ENCODE results near the gene LTBP4. TPM values are rescaled to one million over a fixed set of nuclear protein-coding genes. Genes with fewer than 3 reads are reported as not detected.

Gene LTBP4
- total and polyA plus RNA-seq, 2 of the 13 experiments (the other 11 are each of a cell fraction or from before 2014, with no cell fraction given): 0.86 to 2.3 TPM

GRCh38 chr19:40603389-40604170 lies 2.4 kb downstream of the LTBP4 start (continued):
- peak; percentile 86 for TF ChIP-seq ISL2 (CRISPR knock-in tag; IDR thresholded peaks at IDR 0.05)
- peak; percentile 52 to 74; a peak in 2 of 4 replicates for TF ChIP-seq EP300 (IDR thresholded peaks at IDR 0.05; ENCODE audit: low read depth in 2 of 2, low read length in 2 of 2)
- peak; percentile 78; the same call in 1 of the 2 replicates for TF ChIP-seq EP300 (CRISPR knock-in tag; IDR thresholded peaks at IDR 0.05; ENCODE audit: borderline replicate concordance)
- no peak for TF ChIP-seq PCBP2 (optimal IDR thresholded peaks at IDR 0.05; ENCODE audit: low read depth, low read length, poor library complexity, severe bottlenecking)
- peak; percentile 54; the same call in 1 of the 2 replicates for TF ChIP-seq SP2 (CRISPR knock-in tag; IDR thresholded peaks at IDR 0.05)
- TF ChIP-seq, protein P1, sequence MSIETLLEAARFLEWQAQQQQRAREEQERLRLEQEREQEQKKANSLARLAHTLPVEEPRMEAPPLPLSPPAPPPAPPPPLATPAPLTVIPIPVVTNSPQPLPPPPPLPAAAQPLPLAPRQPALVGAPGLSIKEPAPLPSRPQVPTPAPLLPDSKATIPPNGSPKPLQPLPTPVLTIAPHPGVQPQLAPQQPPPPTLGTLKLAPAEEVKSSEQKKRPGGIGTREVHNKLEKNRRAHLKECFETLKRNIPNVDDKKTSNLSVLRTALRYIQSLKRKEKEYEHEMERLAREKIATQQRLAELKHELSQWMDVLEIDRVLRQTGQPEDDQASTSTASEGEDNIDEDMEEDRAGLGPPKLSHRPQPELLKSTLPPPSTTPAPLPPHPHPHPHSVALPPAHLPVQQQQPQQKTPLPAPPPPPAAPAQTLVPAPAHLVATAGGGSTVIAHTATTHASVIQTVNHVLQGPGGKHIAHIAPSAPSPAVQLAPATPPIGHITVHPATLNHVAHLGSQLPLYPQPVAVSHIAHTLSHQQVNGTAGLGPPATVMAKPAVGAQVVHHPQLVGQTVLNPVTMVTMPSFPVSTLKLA (IDR thresholded peaks at IDR 0.05): peak; percentile 45
- TF ChIP-seq ZSCAN9 (CRISPR knock-in tag; IDR thresholded peaks at IDR 0.05; ENCODE audit: borderline replicate concordance): 0 out of 2 replicates have a peak, but pooled peaks have one; percentile 34
- peak; percentile 58; the same call in 1 of the 2 replicates for TF ChIP-seq DR1 (CRISPR knock-in tag; IDR thresholded peaks at IDR 0.05)
- TF ChIP-seq ZNF569 (CRISPR knock-in tag; IDR thresholded peaks at IDR 0.05; ENCODE audit: borderline replicate concordance): no peak
- 0 out of 2 replicates have a peak, but pooled peaks have one; percentile 19 for TF ChIP-seq ZNF839 (CRISPR knock-in tag; IDR thresholded peaks at IDR 0.05; ENCODE audit: borderline replicate concordance)
- peak; percentile 86; the same call in 1 of the 2 replicates for TF ChIP-seq KDM4B (CRISPR knock-in tag; IDR thresholded peaks at IDR 0.05)
- TF ChIP-seq, protein P2, sequence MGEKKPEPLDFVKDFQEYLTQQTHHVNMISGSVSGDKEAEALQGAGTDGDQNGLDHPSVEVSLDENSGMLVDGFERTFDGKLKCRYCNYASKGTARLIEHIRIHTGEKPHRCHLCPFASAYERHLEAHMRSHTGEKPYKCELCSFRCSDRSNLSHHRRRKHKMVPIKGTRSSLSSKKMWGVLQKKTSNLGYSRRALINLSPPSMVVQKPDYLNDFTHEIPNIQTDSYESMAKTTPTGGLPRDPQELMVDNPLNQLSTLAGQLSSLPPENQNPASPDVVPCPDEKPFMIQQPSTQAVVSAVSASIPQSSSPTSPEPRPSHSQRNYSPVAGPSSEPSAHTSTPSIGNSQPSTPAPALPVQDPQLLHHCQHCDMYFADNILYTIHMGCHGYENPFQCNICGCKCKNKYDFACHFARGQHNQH (CRISPR knock-in tag; IDR thresholded peaks at IDR 0.05): peak; percentile 86
- TF ChIP-seq ZNF10 (CRISPR knock-in tag; IDR thresholded peaks at IDR 0.05; ENCODE audit: borderline replicate concordance, low read depth): no peak
- peak; percentile 89; the same call in 1 of the 2 replicates for TF ChIP-seq MEF2D (CRISPR knock-in tag; IDR thresholded peaks at IDR 0.05)
- no peak for TF ChIP-seq ZNF253 (CRISPR knock-in tag; IDR thresholded peaks at IDR 0.05; ENCODE audit: borderline replicate concordance)
- TF ChIP-seq CREB3 (CRISPR knock-in tag; IDR thresholded peaks at IDR 0.05): 0 out of 2 replicates have a peak, but pooled peaks have one; percentile 25
- TF ChIP-seq KAT8 (CRISPR knock-in tag; IDR thresholded peaks at IDR 0.05): peak; percentile 88
- TF ChIP-seq ZNF468 (CRISPR knock-in tag; IDR thresholded peaks at IDR 0.05): no peak
- TF ChIP-seq EED (CRISPR knock-in tag; IDR thresholded peaks at IDR 0.05): no peak
- TF ChIP-seq MED8 (CRISPR knock-in tag; IDR thresholded peaks at IDR 0.05; ENCODE audit: insufficient replicate concordance): no peak
- peak; percentile 60 for TF ChIP-seq HMG20A (CRISPR knock-in tag; IDR thresholded peaks at IDR 0.05; ENCODE audit: borderline replicate concordance)
- TF ChIP-seq HNRNPL (IDR thresholded peaks at IDR 0.05; ENCODE audit: low read depth, low read length): peak; percentile 92; the same call in 1 of the 2 replicates
- peak in 1 of 2 experiments; percentile 41; a peak in 1 of 4 replicates for TF ChIP-seq ATF4 (CRISPR knock-in tag; IDR thresholded peaks at IDR 0.05)
- TF ChIP-seq SNAI1 (CRISPR knock-in tag; IDR thresholded peaks at IDR 0.05; ENCODE audit: borderline replicate concordance): no peak

Data from HepG2 (cell line).